Stimulated activated CD4-positive, alpha-beta T cell treated with anti-CD3 and anti-CD28 coated beads, Interleukin-15, amount 100 ng/mL, for 48 hours (primary cell): ENCODE data around the gene BRICD5.

Source experiments
- DNase-seq, 2 donors: peaks; one replicate each; pipeline ENCODE4 v3.0.0-alpha.2; 2020; ENCODE audit warnings: low read depth in 2 of 2

BRICD5 gene

DNA sequence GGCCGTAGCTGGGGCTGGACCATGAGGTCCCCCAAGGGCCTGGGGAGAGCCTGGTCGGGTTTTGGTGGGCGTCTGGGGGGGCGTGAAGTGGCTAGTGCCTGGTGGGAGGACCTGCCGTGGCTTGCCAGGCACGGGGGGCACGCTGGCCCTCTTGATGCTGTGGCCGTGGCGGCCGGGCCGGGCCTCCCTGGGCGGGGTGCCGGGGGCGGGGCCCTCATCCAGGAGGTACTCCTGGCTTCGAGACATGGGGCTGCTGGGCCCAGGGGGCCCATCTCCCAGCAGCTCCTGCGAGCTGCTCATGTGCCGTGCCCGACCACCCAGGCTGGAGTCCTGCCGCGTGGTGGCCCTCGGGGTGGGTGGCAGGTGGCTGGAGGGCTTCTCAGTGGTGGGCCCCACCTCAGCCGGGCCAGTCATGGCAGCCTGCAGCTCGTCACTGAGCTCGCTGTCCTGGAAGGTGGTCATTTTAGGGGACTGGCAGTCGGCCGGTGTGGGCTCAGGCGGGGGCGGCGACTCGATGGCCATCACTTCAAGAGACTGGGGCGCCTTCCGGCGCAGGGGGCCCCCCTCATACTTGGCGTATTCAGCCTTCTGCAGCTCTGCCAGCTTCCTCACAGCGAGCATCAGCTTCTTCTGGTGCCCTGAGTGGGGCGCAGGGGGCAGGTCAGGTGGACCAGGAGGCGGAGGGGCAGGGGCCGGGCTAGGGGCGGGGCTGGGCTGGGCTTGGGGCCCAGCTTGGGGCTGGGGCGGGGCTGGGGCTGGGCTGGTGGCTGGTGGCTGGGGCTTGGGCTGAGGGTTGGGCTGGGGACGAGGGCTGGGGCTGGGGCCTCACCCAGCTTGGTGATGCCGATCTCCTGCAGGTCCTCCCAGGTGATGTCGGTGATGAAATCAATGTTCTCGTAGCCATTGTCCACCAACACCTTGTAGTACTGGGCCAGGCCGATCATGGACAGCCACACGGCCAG, 29.4 kb downstream of the BRICD5 start:
- DNase-seq = no peak

DNA sequence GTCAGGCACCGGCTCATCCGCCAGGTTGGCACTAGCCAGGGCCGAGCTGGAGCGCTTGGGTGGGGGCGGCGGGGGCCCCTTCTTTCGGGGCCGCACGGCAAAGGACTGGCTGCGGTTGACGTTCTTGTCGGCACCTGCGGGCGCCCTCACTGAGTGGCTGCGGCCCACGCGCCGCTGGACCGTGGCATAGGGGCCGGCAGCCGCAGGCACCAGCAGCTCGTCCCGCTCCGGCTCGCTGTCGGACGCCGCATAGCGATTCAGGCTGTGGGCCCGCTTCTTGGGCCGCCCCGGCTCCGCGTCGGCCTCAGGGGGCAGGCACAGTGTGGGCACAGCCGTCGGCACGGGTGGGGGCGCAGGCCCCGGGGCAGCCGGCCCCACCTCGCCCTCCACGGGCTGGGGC, 30.2 kb downstream of the BRICD5 start:
- no peak for DNase-seq

DNA sequence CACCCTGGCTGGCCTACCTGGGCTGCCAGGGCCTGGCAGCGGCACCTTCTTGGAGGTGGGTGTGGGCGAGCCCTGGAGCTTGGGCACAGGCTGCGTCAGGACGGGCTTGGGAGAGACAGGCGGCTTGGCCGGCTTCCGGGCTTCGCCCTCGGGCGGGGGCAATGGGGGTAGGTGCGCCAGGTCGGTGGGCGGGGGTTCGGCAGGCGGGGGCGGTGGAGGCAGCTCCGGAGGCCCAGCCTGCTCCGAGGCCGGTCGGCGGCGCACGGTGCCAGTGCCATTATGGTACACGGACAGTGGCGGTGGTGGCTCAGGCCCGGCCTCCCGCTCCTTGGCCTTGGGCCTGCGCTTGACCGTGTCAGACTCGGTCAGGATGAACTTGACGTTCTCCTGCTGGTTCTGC, 31.1 kb downstream of the BRICD5 start:
- DNase-seq = no peak

GRCh38 chr16:2179107-2179501, 31.6 kb downstream of the BRICD5 start:
- no peak for DNase-seq

- peak; percentile 18 to 26 for DNase-seq
Measured at GRCh38 chr16:2178321-2179106, 32.1 kb downstream of the BRICD5 start.

DNA sequence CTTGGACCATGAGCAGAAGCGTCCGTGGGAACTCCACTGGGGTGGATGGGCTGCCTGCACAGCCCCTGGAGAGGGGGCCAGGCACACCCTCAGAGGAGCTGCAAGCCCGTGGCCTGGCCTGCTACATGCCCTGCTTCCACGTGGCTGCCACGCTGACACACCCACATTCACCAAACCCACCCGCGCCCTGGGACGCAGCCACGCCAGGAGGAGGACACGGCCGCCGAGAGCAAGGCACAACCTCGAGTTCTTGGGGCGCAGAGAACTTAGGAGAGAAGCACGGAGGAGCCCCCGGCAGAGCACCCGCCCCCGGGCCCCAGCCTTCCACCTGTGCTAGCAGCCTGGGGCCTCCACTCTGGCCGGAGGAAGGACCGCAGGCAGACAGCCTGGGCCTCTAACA, 33.1 kb downstream of the BRICD5 start:
- DNase-seq = no peak

GRCh38 chr16:2177101-2177500, 33.6 kb downstream of the BRICD5 start:
- DNase-seq = no peak

DNA sequence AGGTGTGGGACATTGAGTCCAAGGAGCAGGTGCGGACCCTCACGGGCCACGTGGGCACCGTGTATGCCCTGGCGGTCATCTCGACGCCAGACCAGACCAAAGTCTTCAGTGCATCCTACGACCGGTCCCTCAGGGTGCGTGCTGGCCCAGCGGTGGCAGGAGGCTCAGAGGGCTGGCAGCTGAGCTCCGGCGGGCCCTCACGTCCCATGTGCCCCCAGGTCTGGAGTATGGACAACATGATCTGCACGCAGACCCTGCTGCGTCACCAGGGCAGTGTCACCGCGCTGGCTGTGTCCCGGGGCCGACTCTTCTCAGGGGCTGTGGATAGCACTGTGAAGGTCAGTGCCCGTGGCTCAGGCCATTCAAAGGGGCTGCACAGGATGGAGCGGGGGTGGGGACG, 34.6 kb downstream of the BRICD5 start:
- no peak for DNase-seq

GRCh38 chr16:2175454-2175853, 35.2 kb downstream of the BRICD5 start:
- no peak for DNase-seq

DNA sequence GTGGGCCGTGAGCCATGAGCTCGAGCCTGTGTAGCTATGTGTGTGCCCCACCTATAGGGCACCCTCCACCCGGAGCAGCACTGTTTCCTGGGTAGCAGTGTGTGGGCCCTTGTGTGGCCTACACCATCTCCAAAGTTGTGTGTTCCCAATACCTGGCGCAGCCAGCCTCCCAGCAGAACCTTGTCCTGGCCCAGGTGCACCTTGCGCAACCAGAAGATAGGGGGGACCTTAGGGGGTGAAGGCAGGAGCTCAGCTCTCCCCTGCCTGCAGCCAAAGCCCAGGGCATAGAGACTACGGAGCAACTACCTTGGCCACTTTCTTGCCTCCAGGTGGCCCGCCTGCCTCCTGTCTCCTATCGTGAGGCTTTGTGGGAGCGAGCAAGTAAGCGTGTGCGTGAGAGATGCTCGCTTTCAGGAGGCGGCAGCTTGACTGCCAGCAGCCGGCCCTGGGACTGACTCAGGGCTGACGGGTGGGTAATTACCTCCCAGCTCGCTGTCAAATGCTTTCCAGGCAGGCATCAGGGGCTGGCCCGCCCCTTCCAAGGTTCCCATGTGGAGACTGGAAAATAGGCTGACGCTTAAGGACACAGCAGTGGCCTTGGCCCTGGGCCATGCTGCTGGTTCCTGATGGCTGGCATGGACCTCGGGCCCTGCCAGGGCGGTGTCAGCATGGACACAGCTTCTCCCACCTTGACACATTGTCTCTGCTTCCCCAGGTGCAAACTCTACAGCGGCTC, 36.1 kb downstream of the BRICD5 start:
- DNase-seq = no peak

GRCh38 chr16:2173916-2174315, 36.7 kb downstream of the BRICD5 start:
- DNase-seq = no peak

DNA sequence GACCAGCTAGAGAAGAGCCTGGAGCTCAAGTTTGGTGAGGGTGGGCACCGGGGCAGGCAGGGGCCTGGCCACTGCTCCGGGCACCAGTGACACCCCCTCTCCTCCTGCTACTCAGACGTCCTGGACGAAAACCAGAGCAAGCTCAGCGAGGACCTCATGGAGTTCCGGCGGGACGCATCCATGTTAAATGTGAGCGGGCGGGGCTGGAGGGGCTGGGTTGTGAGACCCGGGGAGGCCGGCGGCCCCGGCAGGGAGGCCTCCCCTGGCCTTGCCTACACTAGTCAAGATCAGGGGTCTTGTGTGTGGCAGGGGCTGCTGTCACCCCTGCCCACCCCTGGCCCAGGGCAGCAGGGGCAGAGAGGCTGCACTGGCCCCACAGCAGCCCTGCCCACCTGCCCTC, 37.3 kb downstream of the BRICD5 start:
- DNase-seq = no peak

- no peak for DNase-seq
Measured at GRCh38 chr16:2172688-2173335, 37.9 kb downstream of the BRICD5 start.

- DNase-seq = no peak
Measured at GRCh38 chr16:2171601-2172178, 39.0 kb downstream of the BRICD5 start.

- DNase-seq = no peak
Measured at GRCh38 chr16:2170587-2171435, 39.9 kb downstream of the BRICD5 start.

GRCh38 chr16:2170080-2170479, 40.6 kb downstream of the BRICD5 start:
- DNase-seq = no peak

DNA sequence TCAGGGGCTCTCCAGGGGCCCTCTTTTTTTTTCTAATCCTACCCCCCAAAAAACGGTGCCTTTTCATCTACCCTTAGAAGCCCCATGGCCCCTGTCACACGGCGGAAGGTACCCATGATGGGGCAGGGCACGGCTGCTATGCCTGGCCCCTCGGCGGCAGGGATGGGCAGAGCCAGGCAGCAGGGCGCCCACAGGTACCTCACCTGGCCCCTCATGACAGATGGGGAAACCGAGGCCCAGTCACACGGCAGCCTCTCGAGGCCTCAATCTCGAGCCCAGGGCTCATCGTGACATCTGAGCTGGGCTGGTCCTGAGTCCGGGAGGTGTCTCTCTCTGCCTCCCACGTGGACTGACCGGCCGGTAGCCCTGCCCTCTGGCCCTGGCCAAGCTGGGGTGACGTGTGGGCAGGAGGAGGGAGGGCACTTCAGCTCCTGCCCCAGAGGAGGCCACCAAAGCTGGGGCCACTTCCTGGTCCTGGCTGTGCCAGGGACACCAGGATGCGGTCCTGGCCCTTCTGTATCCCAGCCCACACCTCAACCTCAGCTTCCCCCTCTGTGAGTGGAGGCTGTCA, 43.5 kb downstream of the BRICD5 start:
- no peak for DNase-seq

DNA sequence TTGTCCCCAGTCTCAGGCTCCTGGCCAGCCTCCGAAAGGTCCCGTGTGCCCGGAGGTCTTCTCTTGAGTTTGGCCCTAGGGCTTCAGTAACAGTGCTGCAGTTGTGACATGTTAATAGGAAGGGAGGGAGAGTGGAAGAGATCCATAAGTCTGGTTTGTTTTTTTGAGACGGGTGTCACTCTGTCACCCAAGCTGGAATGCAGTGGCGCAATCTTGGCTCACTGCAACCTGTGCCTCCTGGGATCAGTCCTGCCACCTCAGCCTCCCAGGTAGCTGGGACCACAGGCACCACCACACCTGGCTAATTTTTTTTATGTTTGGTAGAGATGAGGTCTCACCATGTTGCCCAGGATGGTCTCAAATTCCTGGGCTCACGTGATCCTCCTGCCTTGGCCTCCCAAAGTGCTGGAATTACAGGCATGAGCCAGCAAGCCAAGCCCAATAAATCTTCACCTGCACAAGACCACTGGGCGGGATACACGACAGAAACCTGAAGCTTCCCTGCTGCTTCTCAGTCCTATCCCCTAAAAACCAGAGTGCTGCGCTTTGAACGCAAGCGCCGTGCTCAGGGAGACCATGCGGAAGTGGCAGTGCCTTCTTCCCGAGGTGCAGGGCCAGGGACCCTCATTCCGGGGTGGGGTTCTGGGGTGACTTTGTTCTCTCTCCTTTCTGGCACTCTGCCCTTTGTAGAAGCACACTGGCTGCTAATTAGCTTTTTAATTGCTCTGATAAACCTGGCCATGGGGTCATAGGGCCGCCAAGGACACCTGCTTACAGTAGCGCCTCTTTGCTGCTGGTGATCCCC, 44.2 kb downstream of the BRICD5 start:
- no peak for DNase-seq

DNA sequence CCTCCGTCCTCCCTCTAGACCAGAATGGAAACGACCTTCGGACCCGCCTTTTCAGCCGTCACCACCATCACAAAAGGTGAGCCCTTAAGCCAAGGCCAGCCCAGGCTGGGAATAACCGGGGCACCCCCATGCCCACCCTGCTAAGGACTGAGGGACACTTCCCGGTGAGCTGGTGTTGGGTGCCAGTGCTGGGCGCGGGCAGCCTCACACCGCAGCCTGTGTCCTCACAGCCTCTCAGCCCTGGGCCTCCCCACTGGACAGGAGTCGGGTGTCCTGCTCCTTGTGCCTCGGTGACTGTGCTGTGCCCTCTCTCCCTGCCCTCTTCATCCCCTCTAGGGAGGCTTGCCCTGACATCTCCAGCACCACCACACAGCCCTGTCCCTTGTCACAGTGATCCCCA, 44.8 kb downstream of the BRICD5 start:
- no peak for DNase-seq
